Activated CD4-positive, CD25-positive, alpha-beta regulatory T cell treated with anti-CD3 and anti-CD28 coated beads, Interleukin-2, amount 50 U/mL, for 24 hours (primary cell): Measurements from ENCODE around the gene NUP62.
"Not testable (repeated sequence)": the region's sequence is repeated elsewhere in the genome, so short reads cannot be mapped to it uniquely, and the experiment has no call there.

Experiments used
- ATAC-seq, 2 donors: fragments of 150-1000 bp; cut with Tn5 transposase; one replicate each; pipeline ENCODE4 v1.10.0; 2021; ENCODE audit warnings: mild to moderate bottlenecking in 1 of 2, moderate library complexity in 1 of 2

NUP62 gene

GRCh38 chr19:49950956-49951526 is 21.7 kb upstream of the NUP62 start:
- ATAC-seq = no peak

GRCh38 chr19:49950590-49950948 is 21.3 kb upstream of the NUP62 start:
- no peak for ATAC-seq

- no peak for ATAC-seq
Observed at GRCh38 chr19:49949742-49950589, 20.7 kb upstream of the NUP62 start.

- no peak for ATAC-seq
Observed at GRCh38 chr19:49946415-49946814, 17.1 kb upstream of the NUP62 start.

- peak; percentile 28 to 53 for ATAC-seq
Observed at GRCh38 chr19:49944567-49944966, 15.3 kb upstream of the NUP62 start.

GRCh38 chr19:49940482-49940791 is 11.1 kb upstream of the NUP62 start:
- ATAC-seq = no peak

GRCh38 chr19:49939721-49940481 is 10.6 kb upstream of the NUP62 start:
- no peak for ATAC-seq

- ATAC-seq = no peak
Observed at GRCh38 chr19:49938662-49939061, 9.4 kb upstream of the NUP62 start.

GRCh38 chr19:49937750-49938381 is 8.6 kb upstream of the NUP62 start:
- ATAC-seq = peak; percentile 65 to 77

- no peak for ATAC-seq
Observed at GRCh38 chr19:49936549-49936948, 7.2 kb upstream of the NUP62 start.

- no peak for ATAC-seq
Observed at GRCh38 chr19:49933643-49934042, 4.3 kb upstream of the NUP62 start.

- no peak for ATAC-seq
Observed at GRCh38 chr19:49932731-49933131, 3.4 kb upstream of the NUP62 start.

GRCh38 chr19:49932041-49932451 is 2.7 kb upstream of the NUP62 start:
- ATAC-seq = no peak

GRCh38 chr19:49931293-49932040 is 2.2 kb upstream of the NUP62 start:
- no peak for ATAC-seq

- ATAC-seq = no peak
Observed at GRCh38 chr19:49930483-49931011, 1.2 kb upstream of the NUP62 start.

GRCh38 chr19:49929611-49930482 is 543 bp upstream of the NUP62 start:
- peak; percentile 88 to 89 for ATAC-seq

GRCh38 chr19:49927526-49928264 is 1.6 kb downstream of the NUP62 start:
- no peak for ATAC-seq

- no peak for ATAC-seq
Observed at GRCh38 chr19:49926515-49926914, 2.8 kb downstream of the NUP62 start.

GRCh38 chr19:49925486-49925885 is 3.8 kb downstream of the NUP62 start:
- ATAC-seq = no peak

- ATAC-seq = not testable (repeated sequence)
Observed at GRCh38 chr19:49924881-49925210, 4.5 kb downstream of the NUP62 start.
